Neural cell (in vitro differentiated cells): ENCODE measurements around the gene MYO1F. TPM values are rescaled to one million over a fixed set of nuclear protein-coding genes. Genes with fewer than 3 reads are reported as not detected.
A peak's percentile ranks its signal among the peaks of the same experiment; 100 is the strongest.

Experiments
- H2AFZ ChIP-seq: fragments of 200-600, 300-800 bp; sonication (generic), shearing (Covaris generic); 2 replicates; pipeline ENCODE4 v1.6.0; 2014; ENCODE audit warnings: low read depth, mild to moderate bottlenecking, antibody characterized with exemption, low read length, moderate library complexity
- H3F3A ChIP-seq: fragments of 200-600 bp; shearing (Covaris generic); 2 replicates; pipeline ENCODE4 v1.6.1; 2016; ENCODE audit warnings: mild to moderate bottlenecking, moderate library complexity, mixed read lengths, antibody characterized with exemption, low read length; ENCODE audit not compliant: insufficient read depth, poor library complexity, severe bottlenecking
- H3K27ac ChIP-seq: fragments of 200-600, 300-800 bp; sonication (generic), shearing (Covaris generic); 2 replicates; pipeline ENCODE4 v1.5.1; 2014; ENCODE audit warnings: mild to moderate bottlenecking, low read length, moderate library complexity
- H3K27me3 ChIP-seq: fragments of 300-800, 200-600 bp; sonication (generic), shearing (Covaris generic); 2 replicates; pipeline ENCODE4 v1.6.0; 2014; ENCODE audit warnings: mild to moderate bottlenecking, low read depth, low read length, moderate library complexity; ENCODE audit not compliant: insufficient read depth
- H3K36me3 ChIP-seq: fragments of 300-800, 200-600 bp; sonication (generic), shearing (Covaris generic); 2 replicates; pipeline ENCODE4 v1.5.1; 2014; ENCODE audit warnings: mild to moderate bottlenecking, antibody characterized with exemption, low read length, moderate library complexity; ENCODE audit not compliant: insufficient read depth
- H3K4me2 ChIP-seq: fragments of 300-800, 200-600 bp; sonication (generic), shearing (Covaris generic); 2 replicates; pipeline ENCODE4 v1.6.0; 2014; ENCODE audit warnings: mild to moderate bottlenecking, low read length
- H3K4me3 ChIP-seq: fragments of 300-800, 200-600 bp; sonication (generic), shearing (Covaris generic); 2 replicates; pipeline ENCODE4 v1.5.1; 2014; ENCODE audit warnings: mild to moderate bottlenecking, low read length, moderate library complexity
- H3K79me2 ChIP-seq: fragments of 200-600 bp; shearing (Covaris generic); replicated peaks from 2 replicates; pipeline ENCODE4 v1.6.0; 2014; ENCODE audit warnings: mild to moderate bottlenecking, low read length, moderate library complexity; ENCODE audit not compliant: insufficient read depth
- H3K9ac ChIP-seq: fragments of 300-800, 200-600 bp; sonication (generic), shearing (Covaris generic); 2 replicates; pipeline ENCODE4 v1.6.1; 2016; ENCODE audit warnings: mild to moderate bottlenecking, low read length, mixed read lengths
- H3K9me2 ChIP-seq: fragments of 200-600 bp; shearing (Covaris generic); 2 replicates; pipeline ENCODE4 v1.6.1; 2016; ENCODE audit warnings: mild to moderate bottlenecking, low read length, mixed read lengths; ENCODE audit not compliant: insufficient read depth
- H3K9me3 ChIP-seq: fragments of 200-600, 300-800 bp; sonication (generic), shearing (Covaris generic); 2 replicates; pipeline ENCODE4 v1.6.1; 2016; ENCODE audit warnings: mild to moderate bottlenecking, mixed run types, low read length, moderate library complexity, mixed read lengths
- H4K20me1 ChIP-seq: fragments of 200-600 bp; shearing (Covaris generic); 2 replicates; pipeline ENCODE4 v1.6.1; 2016; ENCODE audit warnings: mild to moderate bottlenecking, mixed run types; ENCODE audit not compliant: insufficient read depth
- EP300 ChIP-seq: fragments of 450-650 bp; conservative IDR thresholded peaks from 2 replicates; pipeline ENCODE4 v1.6.1; 2014; ENCODE audit warnings: antibody characterized with exemption, mild to moderate bottlenecking, moderate library complexity; ENCODE audit not compliant: poor library complexity, severe bottlenecking
- EZH2 ChIP-seq: fragments of 200-600, 300-800 bp; shearing (Covaris generic), sonication (generic); IDR thresholded peaks from 2 replicates; pipeline ENCODE4 v1.6.1; 2014; ENCODE audit warnings: antibody characterized with exemption, low read length, borderline replicate concordance, mild to moderate bottlenecking; ENCODE audit not compliant: insufficient read depth, poor library complexity, severe bottlenecking
- MXI1 ChIP-seq: fragments of 450-650 bp; conservative IDR thresholded peaks from 2 replicates; pipeline ENCODE4 v1.6.1; 2014; ENCODE audit warnings: antibody characterized with exemption, mild to moderate bottlenecking; ENCODE audit not compliant: poor library complexity, severe bottlenecking
- POLR2AphosphoS5 ChIP-seq: IDR thresholded peaks from 2 replicates; pipeline ENCODE4 v1.6.1; 2012
- RAD21 ChIP-seq: fragments of 450-650 bp; conservative IDR thresholded peaks from 2 replicates; pipeline ENCODE4 v1.6.1; 2014; ENCODE audit warnings: antibody characterized with exemption, mild to moderate bottlenecking, moderate library complexity
- SMC3 ChIP-seq: fragments of 450-650 bp; conservative IDR thresholded peaks from 2 replicates; pipeline ENCODE4 v1.6.1; 2014; ENCODE audit warnings: antibody characterized with exemption, mild to moderate bottlenecking, moderate library complexity; ENCODE audit not compliant: poor library complexity
- TAF1 ChIP-seq: IDR thresholded peaks from 2 replicates; pipeline ENCODE4 v1.6.1; 2012; ENCODE audit warnings: low read depth
- polyA plus RNA-seq: library from polyadenylated mRNA; depleted of rRNA; stranded (reverse); fragments of >200 nt; gene quantifications from 2 replicates; pipeline ENCODE4 v1.2.3, GENCODE V29; 2014
- TF ChIP-seq, protein P1 (sequence below): fragments of 450-650 bp; IDR thresholded peaks from 2 replicates; pipeline ENCODE4 v1.5.1; 2014; ENCODE audit warnings: antibody characterized with exemption, mild to moderate bottlenecking, moderate library complexity; ENCODE audit not compliant: poor library complexity, severe bottlenecking
- TF ChIP-seq, protein P2 (sequence below): IDR thresholded peaks from 2 replicates; pipeline ENCODE4 v1.6.1; 2012; ENCODE audit warnings: borderline replicate concordance

MYO1F gene
- polyA plus RNA-seq, 1 donor from 2014 or later = 0.40 TPM

- no peak overlapping the region for H3K9ac ChIP-seq
- no peak overlapping the region for H3K27ac ChIP-seq
- no peaks in the 10 kb centered on the region for H3F3A ChIP-seq
- no peak overlapping the region for H3K4me2 ChIP-seq
- no peaks in the 10 kb centered on the region for H3K36me3 ChIP-seq
- H4K20me1 ChIP-seq = no peaks in the 10 kb centered on the region
- H2AFZ ChIP-seq = no peak overlapping the region
- H3K27me3 ChIP-seq = no peaks in the 10 kb centered on the region
- H3K9me3 ChIP-seq = no peaks in the 10 kb centered on the region
- no peaks in the 10 kb centered on the region for H3K9me2 ChIP-seq
- no peaks in the 10 kb centered on the region for H3K79me2 ChIP-seq
- TF ChIP-seq, protein P1, sequence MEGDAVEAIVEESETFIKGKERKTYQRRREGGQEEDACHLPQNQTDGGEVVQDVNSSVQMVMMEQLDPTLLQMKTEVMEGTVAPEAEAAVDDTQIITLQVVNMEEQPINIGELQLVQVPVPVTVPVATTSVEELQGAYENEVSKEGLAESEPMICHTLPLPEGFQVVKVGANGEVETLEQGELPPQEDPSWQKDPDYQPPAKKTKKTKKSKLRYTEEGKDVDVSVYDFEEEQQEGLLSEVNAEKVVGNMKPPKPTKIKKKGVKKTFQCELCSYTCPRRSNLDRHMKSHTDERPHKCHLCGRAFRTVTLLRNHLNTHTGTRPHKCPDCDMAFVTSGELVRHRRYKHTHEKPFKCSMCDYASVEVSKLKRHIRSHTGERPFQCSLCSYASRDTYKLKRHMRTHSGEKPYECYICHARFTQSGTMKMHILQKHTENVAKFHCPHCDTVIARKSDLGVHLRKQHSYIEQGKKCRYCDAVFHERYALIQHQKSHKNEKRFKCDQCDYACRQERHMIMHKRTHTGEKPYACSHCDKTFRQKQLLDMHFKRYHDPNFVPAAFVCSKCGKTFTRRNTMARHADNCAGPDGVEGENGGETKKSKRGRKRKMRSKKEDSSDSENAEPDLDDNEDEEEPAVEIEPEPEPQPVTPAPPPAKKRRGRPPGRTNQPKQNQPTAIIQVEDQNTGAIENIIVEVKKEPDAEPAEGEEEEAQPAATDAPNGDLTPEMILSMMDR = no peak
- TF ChIP-seq POLR2AphosphoS5 = no peak
- TF ChIP-seq RAD21 = no peak
- TF ChIP-seq MXI1 = no peak
- TF ChIP-seq EZH2 = no peak
- no peak for TF ChIP-seq EP300
- no peak for TF ChIP-seq SMC3
- TF ChIP-seq, protein P2, sequence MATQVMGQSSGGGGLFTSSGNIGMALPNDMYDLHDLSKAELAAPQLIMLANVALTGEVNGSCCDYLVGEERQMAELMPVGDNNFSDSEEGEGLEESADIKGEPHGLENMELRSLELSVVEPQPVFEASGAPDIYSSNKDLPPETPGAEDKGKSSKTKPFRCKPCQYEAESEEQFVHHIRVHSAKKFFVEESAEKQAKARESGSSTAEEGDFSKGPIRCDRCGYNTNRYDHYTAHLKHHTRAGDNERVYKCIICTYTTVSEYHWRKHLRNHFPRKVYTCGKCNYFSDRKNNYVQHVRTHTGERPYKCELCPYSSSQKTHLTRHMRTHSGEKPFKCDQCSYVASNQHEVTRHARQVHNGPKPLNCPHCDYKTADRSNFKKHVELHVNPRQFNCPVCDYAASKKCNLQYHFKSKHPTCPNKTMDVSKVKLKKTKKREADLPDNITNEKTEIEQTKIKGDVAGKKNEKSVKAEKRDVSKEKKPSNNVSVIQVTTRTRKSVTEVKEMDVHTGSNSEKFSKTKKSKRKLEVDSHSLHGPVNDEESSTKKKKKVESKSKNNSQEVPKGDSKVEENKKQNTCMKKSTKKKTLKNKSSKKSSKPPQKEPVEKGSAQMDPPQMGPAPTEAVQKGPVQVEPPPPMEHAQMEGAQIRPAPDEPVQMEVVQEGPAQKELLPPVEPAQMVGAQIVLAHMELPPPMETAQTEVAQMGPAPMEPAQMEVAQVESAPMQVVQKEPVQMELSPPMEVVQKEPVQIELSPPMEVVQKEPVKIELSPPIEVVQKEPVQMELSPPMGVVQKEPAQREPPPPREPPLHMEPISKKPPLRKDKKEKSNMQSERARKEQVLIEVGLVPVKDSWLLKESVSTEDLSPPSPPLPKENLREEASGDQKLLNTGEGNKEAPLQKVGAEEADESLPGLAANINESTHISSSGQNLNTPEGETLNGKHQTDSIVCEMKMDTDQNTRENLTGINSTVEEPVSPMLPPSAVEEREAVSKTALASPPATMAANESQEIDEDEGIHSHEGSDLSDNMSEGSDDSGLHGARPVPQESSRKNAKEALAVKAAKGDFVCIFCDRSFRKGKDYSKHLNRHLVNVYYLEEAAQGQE = no peak
- TF ChIP-seq TAF1 = no peak
- no peak overlapping the region for H3K4me3 ChIP-seq
These were observed 39.6 kb upstream of the MYO1F start for GRCh38 chr19:8616861-8617260.

- H3F3A ChIP-seq = no peaks in the 10 kb centered on the region
- no peak overlapping the region for H3K4me2 ChIP-seq
- TF ChIP-seq, protein P1 = peak; percentile 65
- TF ChIP-seq SMC3 (peak; percentile 49), TAF1 (no peak), RAD21 (peak; percentile 46)
- H3K79me2 ChIP-seq = no peaks in the 10 kb centered on the region
- no peak overlapping the region for H3K27ac ChIP-seq
- no peaks in the 10 kb centered on the region for H4K20me1 ChIP-seq
- no peaks in the 10 kb centered on the region for H3K27me3 ChIP-seq
- no peak overlapping the region for H2AFZ ChIP-seq
- H3K4me3 ChIP-seq = no peak overlapping the region
- H3K36me3 ChIP-seq = no peaks in the 10 kb centered on the region
- H3K9me2 ChIP-seq = no peaks in the 10 kb centered on the region
- no peak overlapping the region for H3K9ac ChIP-seq
- no peaks in the 10 kb centered on the region for H3K9me3 ChIP-seq
These were observed 38.8 kb upstream of the MYO1F start for GRCh38 chr19:8615813-8616596.
